Activated CD4-positive, alpha-beta T cell treated with anti-CD3 and anti-CD28 coated beads, Interleukin-2, amount 10 ng/mL, durations not matched to agents 7 days and 5 days (primary cell): ENCODE data around the gene C1GALT1. TPM values are rescaled to one million over a fixed set of nuclear protein-coding genes. Genes with fewer than 3 reads are reported as not detected.
A peak's percentile ranks its signal among the peaks of the same experiment; 100 is the strongest.

Source experiments
- CTCF ChIA-PET: fragments of 350-600 bp; sonication (Branson Sonifier 250); formaldehyde crosslinking; loops from one replicate; lab custom pipeline; 2021; ENCODE audit warnings: antibody characterized with exemption; lab: Charles Lee
- POLR2A ChIA-PET: fragments of 350-600 bp; sonication (Branson Sonifier 250); formaldehyde crosslinking; loops from one replicate; lab custom pipeline; 2021; ENCODE audit warnings: antibody characterized with exemption; lab: Charles Lee
- DNase-seq: peaks from one replicate; pipeline ENCODE4 v3.0.0-alpha.2; 2020
- H3K27ac Mint-ChIP-seq: one replicate; pipeline ENCODE4 v1.8.0; 2021; ENCODE audit warnings: mild to moderate bottlenecking, moderate library complexity, mixed read lengths
- H3K27me3 Mint-ChIP-seq: one replicate; pipeline ENCODE4 v1.8.0; 2021; ENCODE audit warnings: mixed read lengths
- H3K36me3 Mint-ChIP-seq: one replicate; pipeline ENCODE4 v1.8.0; 2021; ENCODE audit warnings: low read depth, mixed read lengths
- H3K4me1 Mint-ChIP-seq: one replicate; pipeline ENCODE4 v1.8.0; 2021; ENCODE audit warnings: mixed read lengths
- H3K4me3 Mint-ChIP-seq: one replicate; pipeline ENCODE4 v1.8.0; 2021; ENCODE audit warnings: mild to moderate bottlenecking, moderate library complexity, mixed read lengths
- H3K9me3 Mint-ChIP-seq: one replicate; pipeline ENCODE4 v1.8.0; 2021; ENCODE audit warnings: mixed read lengths
- total RNA-seq, 2 experiments: library from RNA; stranded (reverse); gene quantifications; one replicate each; pipeline ENCODE4 v1.2.3, GENCODE V29; 2021

Gene C1GALT1
- total RNA-seq, 2 experiments from 2014 or later, result 58.2 to 61.4 TPM

DNA sequence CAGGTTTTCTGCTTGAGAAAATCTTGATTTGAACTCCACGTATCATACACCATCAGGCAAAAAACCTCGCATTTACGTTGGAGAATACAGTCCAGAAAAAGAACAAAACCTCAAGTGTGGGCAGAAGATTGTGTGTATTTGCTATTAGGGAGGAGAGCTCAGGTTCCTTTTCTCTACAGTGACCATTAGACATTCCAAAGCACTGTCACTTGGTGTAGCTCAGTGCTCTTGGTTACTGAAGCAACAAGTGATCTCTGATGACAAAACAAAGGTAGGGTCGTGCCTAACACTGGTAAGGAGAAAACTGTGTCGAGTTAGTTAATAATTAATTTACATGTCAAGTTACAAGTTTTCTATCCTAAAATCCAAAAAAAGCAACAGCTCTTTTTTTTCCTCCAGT, 72.6 kb downstream of the C1GALT1 start:
- CTCF ChIA-PET, result interaction anchor here (1.0 to 2.4 kb wide), 3 partner anchors 9 to 92 kb away, joined by 3 to 6 read pairs (median 3); no protein-coding TSS in a partner anchor
- no peak overlapping the region for H3K27ac Mint-ChIP-seq
- DNase-seq, result no peak
- peaks cover 8% of the 10 kb centered on the region for H3K9me3 Mint-ChIP-seq
- H3K27me3 Mint-ChIP-seq, result no peaks in the 10 kb centered on the region
- no peak overlapping the region for H3K4me3 Mint-ChIP-seq
- H3K4me1 Mint-ChIP-seq, result peaks cover 32% of the 10 kb centered on the region
- H3K36me3 Mint-ChIP-seq, result peaks cover 64% of the 10 kb centered on the region
- POLR2A ChIA-PET, result no interaction called here

DNA sequence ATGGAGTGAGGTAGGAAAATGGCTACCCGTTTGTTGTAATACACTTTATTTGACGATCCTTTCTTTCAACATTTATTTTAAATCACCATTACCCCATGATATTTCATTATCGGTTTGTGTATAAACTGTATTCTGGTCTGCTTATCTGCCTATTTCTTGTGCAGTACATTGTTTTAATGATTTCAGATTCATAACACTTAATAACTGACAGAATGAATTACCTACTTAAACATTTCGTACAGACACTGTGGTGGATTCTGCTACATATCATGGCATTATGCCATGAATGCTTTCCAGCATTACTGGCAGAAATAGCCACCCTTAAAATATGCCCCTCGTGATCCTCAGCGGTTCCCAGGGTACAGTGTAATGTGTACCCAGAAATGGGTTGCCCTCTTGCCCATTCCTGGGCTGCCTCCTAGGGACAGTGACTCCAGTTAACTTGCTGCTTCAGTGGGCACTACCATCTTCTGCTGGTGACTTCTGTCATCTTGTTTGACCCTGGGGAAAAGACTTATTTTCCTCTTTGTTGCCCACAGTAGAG, 74.5 kb downstream of the C1GALT1 start:
- H3K4me1 Mint-ChIP-seq, result peaks cover 39% of the 10 kb centered on the region
- peaks cover 19% of the 10 kb centered on the region for H3K9me3 Mint-ChIP-seq
- ChIA-PET POLR2A (no interaction called here), CTCF (no interaction called here)
- no peak overlapping the region for H3K4me3 Mint-ChIP-seq
- peaks cover 66% of the 10 kb centered on the region for H3K36me3 Mint-ChIP-seq
- no peaks in the 10 kb centered on the region for H3K27me3 Mint-ChIP-seq
- no peak for DNase-seq
- H3K27ac Mint-ChIP-seq, result peak overlapping the region; percentile 55

DNA sequence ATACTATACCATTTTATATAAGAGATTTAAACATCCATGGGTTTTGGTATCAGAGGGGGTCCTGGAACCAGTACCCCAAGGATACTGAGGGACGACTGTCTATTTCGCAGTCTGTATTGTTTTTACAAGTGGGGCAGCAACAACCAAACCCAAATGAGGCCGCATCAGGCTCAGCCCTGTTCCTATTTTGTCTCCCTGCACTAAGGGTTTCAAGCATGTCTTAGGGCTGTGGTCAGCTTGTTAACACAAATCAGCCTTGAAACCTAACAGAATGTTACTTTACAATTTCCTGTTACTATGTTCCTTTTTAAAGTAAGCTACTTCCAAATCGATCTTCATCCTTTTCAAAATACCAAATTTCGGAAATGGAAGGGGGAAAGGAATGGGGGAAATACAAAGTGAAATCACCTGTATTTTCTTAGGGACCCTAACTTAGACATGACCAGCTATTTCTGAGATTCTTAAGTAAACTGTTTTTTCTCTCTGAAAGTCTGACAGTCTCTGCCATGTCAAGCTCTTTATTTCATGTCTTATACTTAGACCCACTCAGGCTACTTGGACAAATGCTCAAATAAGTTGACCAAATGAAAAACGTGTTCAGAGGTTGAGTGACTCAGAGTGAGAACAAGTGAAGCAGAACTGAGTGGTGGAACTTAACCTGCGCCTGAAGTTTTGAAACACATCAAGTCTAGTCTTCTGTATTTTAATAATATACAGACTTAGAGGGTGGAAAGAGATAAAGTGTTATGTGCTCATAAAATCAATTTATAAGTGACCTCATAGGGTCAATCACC, 75.8 kb downstream of the C1GALT1 start:
- peaks cover 39% of the 10 kb centered on the region for H3K4me1 Mint-ChIP-seq
- peak overlapping the region; percentile 58 for H3K4me3 Mint-ChIP-seq
- ChIA-PET POLR2A (no interaction called here), CTCF (interaction anchor here (0.5 to 1.4 kb wide), 4 partner anchors 8 to 154 kb away, joined by 3 to 4 read pairs (median 4); no protein-coding TSS in a partner anchor)
- H3K9me3 Mint-ChIP-seq, result peaks cover 21% of the 10 kb centered on the region
- peaks cover 60% of the 10 kb centered on the region for H3K36me3 Mint-ChIP-seq
- peak overlapping the region; percentile 90 for H3K27ac Mint-ChIP-seq
- DNase-seq, result peak; percentile 20
- no peaks in the 10 kb centered on the region for H3K27me3 Mint-ChIP-seq

DNA sequence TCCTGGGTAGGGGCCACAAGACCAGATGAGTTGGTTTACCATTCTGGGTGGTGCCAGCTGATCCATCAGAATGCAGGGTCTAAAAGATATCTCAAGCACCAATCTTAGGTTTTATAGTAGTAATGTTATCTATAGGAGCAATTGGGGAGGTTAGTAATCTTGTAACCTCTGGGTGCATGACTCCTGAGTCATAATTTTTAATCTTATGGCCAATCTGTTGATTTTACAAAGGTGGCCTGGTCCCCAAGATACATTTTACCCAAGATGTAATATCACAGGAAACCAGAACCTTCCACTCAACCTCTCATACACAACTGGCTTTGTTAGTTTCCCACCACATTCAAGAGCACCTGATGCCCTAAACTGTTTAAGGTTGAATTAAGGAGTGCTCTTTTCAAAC, 79.5 kb downstream of the C1GALT1 start:
- ChIA-PET POLR2A (no interaction called here), CTCF (no interaction called here)
- H3K27me3 Mint-ChIP-seq, result no peaks in the 10 kb centered on the region
- no peak for DNase-seq
- no peak overlapping the region for H3K27ac Mint-ChIP-seq
- peaks cover 21% of the 10 kb centered on the region for H3K9me3 Mint-ChIP-seq
- H3K36me3 Mint-ChIP-seq, result peaks cover 35% of the 10 kb centered on the region
- H3K4me3 Mint-ChIP-seq, result no peak overlapping the region
- peaks cover 33% of the 10 kb centered on the region for H3K4me1 Mint-ChIP-seq

DNA sequence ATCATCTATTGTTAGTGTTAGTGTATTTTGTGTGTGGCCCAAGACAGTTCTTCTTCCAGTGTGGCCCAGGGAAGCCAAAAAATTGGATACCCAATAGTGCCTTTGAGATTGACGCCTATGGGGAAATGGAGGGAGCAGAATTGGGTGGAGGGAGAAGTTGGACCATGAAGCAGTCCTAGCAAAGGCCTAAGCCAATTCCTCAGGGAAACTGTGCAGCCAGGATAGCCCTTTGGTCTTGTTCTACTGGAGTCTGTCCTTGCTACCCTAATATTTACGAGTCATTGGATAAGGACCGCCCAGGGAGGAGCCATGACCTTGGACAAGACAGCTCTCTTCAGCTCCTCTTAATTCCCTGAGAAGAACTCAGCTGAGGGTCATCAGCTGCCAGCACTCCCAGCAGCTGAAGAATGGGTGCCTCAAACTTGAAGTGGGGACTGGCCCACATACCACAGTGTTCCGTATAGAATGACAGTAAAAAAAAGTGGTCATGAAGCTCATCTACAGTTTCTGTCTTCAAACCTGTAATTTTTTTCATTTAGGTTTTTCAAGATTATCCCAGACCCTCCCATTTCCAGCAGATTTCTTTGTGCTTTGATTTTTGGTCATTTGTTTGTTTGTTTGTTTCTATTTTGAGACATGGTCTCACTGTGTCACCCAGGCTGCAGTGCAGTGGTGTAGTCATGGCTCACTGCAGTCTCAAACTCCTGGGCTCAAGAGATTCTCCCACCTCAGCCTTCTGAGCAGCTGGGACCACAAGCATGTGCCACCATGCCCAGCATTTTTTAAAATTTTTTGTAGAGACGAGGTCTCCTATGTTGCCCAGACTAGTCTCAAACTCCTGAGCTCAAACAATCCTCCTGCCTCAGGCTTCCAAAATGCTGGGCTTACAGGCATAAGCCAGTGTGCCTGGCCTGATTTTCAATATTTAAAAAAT, 81.2 kb downstream of the C1GALT1 start:
- ChIA-PET POLR2A (no interaction called here), CTCF (interaction anchor here (0.8 to 1.6 kb wide), 4 partner anchors 10 to 65 kb away, joined by 3 to 6 read pairs (median 4); no protein-coding TSS in a partner anchor)
- H3K4me1 Mint-ChIP-seq, result peaks cover 18% of the 10 kb centered on the region
- no peak overlapping the region for H3K27ac Mint-ChIP-seq
- H3K4me3 Mint-ChIP-seq, result no peak overlapping the region
- peaks cover 21% of the 10 kb centered on the region for H3K9me3 Mint-ChIP-seq
- no peaks in the 10 kb centered on the region for H3K27me3 Mint-ChIP-seq
- H3K36me3 Mint-ChIP-seq, result peaks cover 29% of the 10 kb centered on the region
- DNase-seq, result no peak

DNA sequence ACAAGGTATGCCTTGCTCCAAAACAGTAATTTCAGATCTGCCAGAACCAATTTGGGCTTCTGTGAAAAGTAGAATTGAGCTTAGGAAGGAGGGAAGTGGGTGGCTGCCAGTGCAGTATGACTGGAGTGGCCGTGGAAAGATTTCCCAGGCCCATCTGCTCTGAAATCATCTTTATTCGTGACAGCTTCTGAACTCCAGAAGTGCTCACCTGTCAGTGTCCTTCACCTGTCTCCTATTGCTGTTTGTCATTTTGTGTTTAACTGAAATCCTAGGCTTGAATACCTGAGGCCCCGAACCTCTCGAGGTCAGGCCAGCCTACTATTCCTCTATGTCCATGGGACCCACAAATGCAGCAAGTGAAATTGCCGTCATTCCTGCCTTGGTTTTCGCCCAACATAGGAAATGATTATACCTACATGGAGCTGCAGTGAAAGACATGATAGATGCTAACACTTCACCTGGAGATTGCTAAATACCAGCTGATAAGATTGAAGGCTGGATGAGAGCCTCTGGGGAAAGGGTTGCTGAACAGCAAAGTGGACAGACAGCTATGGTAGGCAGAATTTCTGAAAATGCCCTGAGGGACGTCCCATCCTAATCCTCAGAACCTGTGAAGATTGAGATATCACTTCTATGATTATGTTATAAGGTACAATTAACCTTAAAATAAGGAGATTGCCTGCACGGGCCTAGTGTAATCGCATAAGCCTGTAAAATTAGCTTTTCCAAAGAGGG, 82.1 kb downstream of the C1GALT1 start:
- H3K4me1 Mint-ChIP-seq, result peaks cover 12% of the 10 kb centered on the region
- no peak overlapping the region for H3K4me3 Mint-ChIP-seq
- peaks cover 22% of the 10 kb centered on the region for H3K36me3 Mint-ChIP-seq
- DNase-seq, result no peak
- no peak overlapping the region for H3K27ac Mint-ChIP-seq
- peaks cover 16% of the 10 kb centered on the region for H3K9me3 Mint-ChIP-seq
- ChIA-PET POLR2A (no interaction called here), CTCF (interaction anchor here (0.7 to 1.6 kb wide), 4 partner anchors 11 to 83 kb away, joined by 3 to 6 read pairs (median 4); no protein-coding TSS in a partner anchor)
- H3K27me3 Mint-ChIP-seq, result no peaks in the 10 kb centered on the region

DNA sequence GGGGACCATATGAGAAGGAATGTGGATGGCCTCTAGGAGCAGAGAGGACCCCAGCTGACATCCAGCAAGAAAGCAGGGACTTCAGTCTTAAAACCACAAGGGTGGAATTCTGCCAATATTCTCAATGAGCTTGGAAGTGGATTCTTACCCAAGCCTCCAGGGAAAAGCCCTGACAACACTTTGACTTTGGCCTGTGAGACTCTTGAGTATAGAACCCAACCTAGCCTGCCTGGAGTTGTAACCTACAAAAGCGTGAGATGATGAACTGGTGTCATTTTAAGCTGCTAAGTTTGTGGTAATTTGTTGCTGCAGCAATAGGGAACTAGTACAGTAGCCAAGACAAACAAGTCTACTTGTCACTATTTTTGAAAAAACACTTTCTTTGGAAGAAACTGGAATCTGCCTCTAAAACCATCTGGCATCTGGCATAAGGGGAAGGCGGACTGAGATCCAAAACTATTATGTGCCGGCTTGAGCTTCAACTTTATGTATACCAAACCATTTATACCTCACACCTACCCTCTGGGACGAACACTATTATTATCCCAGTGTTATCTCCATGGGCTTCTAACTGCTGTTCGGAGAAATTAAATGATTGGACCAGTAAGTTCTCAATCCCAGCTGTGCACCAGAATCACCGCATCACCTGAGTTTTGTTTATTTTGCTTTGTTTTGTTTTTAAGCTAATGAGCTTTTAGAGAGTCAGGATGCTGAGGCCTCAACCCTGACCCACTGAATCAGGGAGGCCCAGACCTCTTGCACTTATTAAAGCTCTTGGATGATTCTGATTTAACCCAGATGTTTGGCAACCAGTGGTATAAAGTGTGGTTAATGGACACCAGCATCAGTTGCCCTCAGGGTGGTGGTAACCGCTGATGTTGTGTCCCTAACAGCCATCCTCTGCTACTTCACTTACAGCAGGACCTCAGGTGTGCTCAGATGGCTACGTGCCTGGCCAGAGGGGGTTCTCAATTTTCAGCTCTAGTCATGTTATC, 83.0 kb downstream of the C1GALT1 start:
- Mint-ChIP-seq H3K4me1 (peaks cover 3% of the 10 kb centered on the region), H3K36me3 (peaks cover 13% of the 10 kb centered on the region), H3K9me3 (peaks cover 13% of the 10 kb centered on the region), H3K4me3 (no peak overlapping the region), H3K27me3 (no peaks in the 10 kb centered on the region), H3K27ac (no peak overlapping the region)
- CTCF ChIA-PET, result interaction anchor here (0.7 to 1.6 kb wide), 5 partner anchors 10 to 84 kb away, joined by 3 to 6 read pairs (median 4); no protein-coding TSS in a partner anchor
- no peak for DNase-seq
- POLR2A ChIA-PET, result no interaction called here

DNA sequence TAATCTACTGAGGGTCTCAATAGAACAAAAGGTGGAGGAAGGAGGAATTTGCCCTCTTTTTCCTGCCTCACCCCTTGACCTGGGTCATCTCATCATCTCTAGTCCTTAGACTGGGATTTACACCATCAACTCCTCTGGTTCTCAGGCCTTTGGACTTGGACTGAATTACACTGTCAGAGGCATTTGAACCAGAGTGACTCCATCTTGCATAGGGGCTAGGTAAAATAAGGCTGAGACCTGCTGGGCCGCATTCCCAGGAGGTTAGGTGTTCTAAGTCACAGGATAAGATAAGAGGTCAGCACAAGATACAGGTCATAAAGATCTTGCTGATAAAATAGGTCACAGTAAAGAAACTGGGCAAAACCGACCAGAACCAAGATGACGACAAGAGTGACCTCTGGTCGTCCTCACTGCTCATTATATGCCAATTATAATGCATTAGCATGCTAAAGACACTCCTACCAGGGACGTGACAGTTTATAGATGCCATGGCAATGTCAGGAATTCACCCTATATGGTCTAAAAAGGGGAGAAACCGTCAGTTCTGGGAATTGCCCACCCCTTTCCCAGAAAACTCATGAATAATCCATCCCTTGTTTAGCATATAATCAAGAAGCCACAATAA, 84.0 kb downstream of the C1GALT1 start:
- CTCF ChIA-PET, result interaction anchor here (0.7 kb wide), 2 partner anchors 25 to 170 kb away, joined by 3 read pairs; no protein-coding TSS in a partner anchor
- H3K36me3 Mint-ChIP-seq, result peaks cover 4% of the 10 kb centered on the region
- peaks cover 7% of the 10 kb centered on the region for H3K9me3 Mint-ChIP-seq
- no peaks in the 10 kb centered on the region for H3K4me1 Mint-ChIP-seq
- POLR2A ChIA-PET, result no interaction called here
- no peak overlapping the region for H3K4me3 Mint-ChIP-seq
- H3K27me3 Mint-ChIP-seq, result no peaks in the 10 kb centered on the region
- no peak overlapping the region for H3K27ac Mint-ChIP-seq
- DNase-seq, result no peak

DNA sequence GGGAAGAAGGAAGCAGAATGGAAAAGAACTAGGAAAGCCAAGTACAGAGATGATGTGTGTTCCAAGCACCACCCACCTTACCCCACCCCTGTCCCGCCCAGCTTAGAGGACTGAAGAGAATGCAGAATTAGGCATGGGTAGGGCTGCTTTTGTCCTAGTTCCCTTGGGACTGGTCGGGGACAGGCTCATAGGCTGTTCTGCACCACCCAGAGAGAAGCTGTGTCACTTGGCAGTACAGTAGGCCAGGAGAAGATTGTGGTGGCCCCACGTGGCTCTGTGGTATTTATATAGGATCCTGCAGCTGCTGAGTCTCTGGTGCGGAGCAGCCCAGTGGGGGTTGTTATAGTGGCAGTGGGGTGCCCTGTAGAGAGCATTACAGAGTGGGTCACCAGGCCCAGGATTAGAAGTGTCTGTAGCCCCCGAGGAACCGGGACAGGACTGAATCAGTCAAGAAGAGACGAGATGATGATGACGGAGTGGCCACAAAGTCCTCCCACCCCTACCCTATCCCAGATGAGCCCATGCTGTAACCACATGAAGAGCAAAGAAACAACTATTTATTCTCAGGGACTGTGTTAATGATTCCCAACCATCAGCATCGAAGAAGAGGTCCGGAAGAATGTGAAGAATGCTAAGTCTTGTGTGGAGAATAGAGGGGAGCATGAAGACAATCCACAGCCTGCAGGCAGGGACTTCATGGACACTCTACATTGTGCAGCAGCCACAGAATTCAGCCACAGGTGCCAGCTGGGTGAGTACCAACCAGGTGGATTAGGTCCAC, 88.9 kb downstream of the C1GALT1 start:
- Mint-ChIP-seq H3K4me1 (no peaks in the 10 kb centered on the region), H3K27ac (no peak overlapping the region), H3K27me3 (peaks cover 2% of the 10 kb centered on the region), H3K9me3 (no peaks in the 10 kb centered on the region), H3K36me3 (no peaks in the 10 kb centered on the region), H3K4me3 (no peak overlapping the region)
- CTCF ChIA-PET, result no interaction called here
- POLR2A ChIA-PET, result no interaction called here
- no peak for DNase-seq

DNA sequence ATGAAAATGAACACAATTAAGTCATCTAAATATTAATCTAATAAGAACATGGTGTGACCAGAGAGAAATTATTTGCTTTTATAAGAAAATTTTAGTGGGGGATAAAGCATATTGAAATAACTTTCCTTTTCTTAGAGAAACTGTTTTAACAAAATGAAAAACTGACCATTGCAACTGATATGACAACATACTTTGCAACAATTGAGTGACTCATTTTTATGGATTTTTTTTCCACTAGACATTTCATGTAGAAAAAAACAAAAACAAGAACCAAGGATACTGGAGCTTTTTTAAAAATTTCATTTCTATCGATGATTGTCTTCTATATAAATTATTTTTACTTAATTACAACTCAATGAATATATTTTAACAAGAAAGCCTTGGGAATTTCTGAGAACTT, 90.0 kb downstream of the C1GALT1 start:
- CTCF ChIA-PET, result no interaction called here
- POLR2A ChIA-PET, result no interaction called here
- Mint-ChIP-seq H3K9me3 (peaks cover 3% of the 10 kb centered on the region), H3K36me3 (no peaks in the 10 kb centered on the region), H3K27me3 (peaks cover 2% of the 10 kb centered on the region), H3K4me1 (no peaks in the 10 kb centered on the region), H3K4me3 (no peak overlapping the region), H3K27ac (no peak overlapping the region)
- no peak for DNase-seq
